Peyer's patch (tissue), 4 donors: ENCODE results near the gene ATP5MK.

Experiments used
- POLR2A ChIP-seq, 2 donors: fragments of 450-650 bp; IDR thresholded peaks; one replicate each; pipeline ENCODE4 v1.5.1; 2017; ENCODE audit warnings: antibody characterized with exemption in 2 of 2, mild to moderate bottlenecking in 2 of 2, moderate library complexity in 2 of 2
- TF ChIP-seq, protein P1 (sequence below), 6 experiments: fragments of 450-650 bp in 4 of 6; fragments of 200-600 bp in 2 of 6; sonication (generic) in 1 of 6; IDR thresholded peaks; one replicate each; pipeline ENCODE4 v1.5.1; 2017 to 2019; ENCODE audit warnings: antibody characterized with exemption in 6 of 6, mild to moderate bottlenecking in 3 of 6, moderate library complexity in 1 of 6

DNA sequence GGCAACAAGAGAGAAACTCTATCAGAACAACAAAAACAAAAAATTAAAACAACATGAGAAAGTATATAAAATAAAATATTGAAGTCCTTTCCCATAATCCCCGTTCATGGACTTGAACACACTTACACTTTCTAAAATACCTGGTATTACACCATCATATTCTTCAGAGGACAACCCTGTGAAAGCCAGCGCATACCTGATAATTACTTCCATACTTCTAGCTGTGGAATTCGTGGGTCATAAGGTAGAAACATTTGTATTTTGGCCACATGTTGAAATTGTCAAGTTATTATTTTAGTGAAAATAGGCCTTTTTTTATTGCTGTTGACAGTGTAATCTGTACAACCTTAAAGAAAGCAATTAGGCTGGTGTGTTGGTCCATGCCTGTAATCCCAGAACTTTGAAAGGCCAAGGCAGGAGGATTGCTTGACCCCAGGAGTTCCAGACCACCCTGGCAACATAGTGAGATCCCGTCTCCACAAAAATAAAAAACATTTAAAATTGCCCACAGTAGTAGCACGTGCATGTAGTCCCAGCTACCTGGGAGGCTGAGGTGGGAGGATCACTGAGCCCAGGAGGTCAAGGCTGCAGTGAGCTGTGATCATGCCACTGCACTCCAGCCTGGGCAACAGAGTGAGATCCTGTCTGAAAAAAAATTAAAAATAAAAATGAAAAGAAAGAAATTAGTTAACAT, 40.2 kb downstream of the ATP5MK start:
- TF ChIP-seq, protein P1, sequence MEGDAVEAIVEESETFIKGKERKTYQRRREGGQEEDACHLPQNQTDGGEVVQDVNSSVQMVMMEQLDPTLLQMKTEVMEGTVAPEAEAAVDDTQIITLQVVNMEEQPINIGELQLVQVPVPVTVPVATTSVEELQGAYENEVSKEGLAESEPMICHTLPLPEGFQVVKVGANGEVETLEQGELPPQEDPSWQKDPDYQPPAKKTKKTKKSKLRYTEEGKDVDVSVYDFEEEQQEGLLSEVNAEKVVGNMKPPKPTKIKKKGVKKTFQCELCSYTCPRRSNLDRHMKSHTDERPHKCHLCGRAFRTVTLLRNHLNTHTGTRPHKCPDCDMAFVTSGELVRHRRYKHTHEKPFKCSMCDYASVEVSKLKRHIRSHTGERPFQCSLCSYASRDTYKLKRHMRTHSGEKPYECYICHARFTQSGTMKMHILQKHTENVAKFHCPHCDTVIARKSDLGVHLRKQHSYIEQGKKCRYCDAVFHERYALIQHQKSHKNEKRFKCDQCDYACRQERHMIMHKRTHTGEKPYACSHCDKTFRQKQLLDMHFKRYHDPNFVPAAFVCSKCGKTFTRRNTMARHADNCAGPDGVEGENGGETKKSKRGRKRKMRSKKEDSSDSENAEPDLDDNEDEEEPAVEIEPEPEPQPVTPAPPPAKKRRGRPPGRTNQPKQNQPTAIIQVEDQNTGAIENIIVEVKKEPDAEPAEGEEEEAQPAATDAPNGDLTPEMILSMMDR (IDR thresholded peaks at IDR 0.05) = no peak
- no peak for TF ChIP-seq POLR2A (IDR thresholded peaks at IDR 0.05)
